PC-3 (cell line): Measurements from ENCODE around the gene GGA1. TPM values are rescaled to one million over a fixed set of nuclear protein-coding genes. Genes with fewer than 3 reads are reported as not detected.

Experiments used
- ATAC-seq: fragments of 200-7000 bp; cut with Tn5 transposase; 2 replicates; pipeline ENCODE4 v1.9.1; 2020; ENCODE audit warnings: mild to moderate bottlenecking, moderate library complexity
- BruUV-seq: library from RNA; stranded (reverse); fragments of 400-500 nt; replicated peaks from 2 replicates; lab custom pipeline; 2021; lab: Mats Ljungman, UMichigan
- CTCF ChIA-PET: fragments of 300-600 bp; sonication (Branson Sonifier 250); formaldehyde crosslinking; loops from one replicate; lab custom pipeline; 2022; ENCODE audit warnings: antibody characterized with exemption; lab: Charles Lee
- POLR2A ChIA-PET: fragments of 300-600 bp; sonication (Branson Sonifier 250); formaldehyde crosslinking; loops from one replicate; lab custom pipeline; 2022; ENCODE audit warnings: antibody characterized with exemption; ENCODE audit not compliant: unreplicated experiment; lab: Charles Lee
- DNase-seq: peaks from one replicate; pipeline ENCODE4 v3.0.0-alpha.2; 2015
- H2AFZ ChIP-seq: fragments of 300-600 bp; sonication (generic); 2 replicates; pipeline ENCODE4 v1.6.0; 2016; ENCODE audit warnings: antibody characterized with exemption, low read length
- H3F3A ChIP-seq: fragments of 300-600 bp; sonication (generic); one replicate; pipeline ENCODE4 v1.6.0; 2017; ENCODE audit warnings: antibody characterized with exemption, low read length, control low read depth, mild to moderate bottlenecking; ENCODE audit not compliant: unreplicated experiment
- H3K27ac ChIP-seq: fragments of 300-600 bp; sonication (generic); 2 replicates; pipeline ENCODE4 v1.5.1; 2016; ENCODE audit warnings: mild to moderate bottlenecking, low read length
- H3K27me3 ChIP-seq: fragments of 300-600 bp; sonication (generic); 2 replicates; pipeline ENCODE4 v1.6.1; 2016; ENCODE audit warnings: low read length, mixed read lengths
- H3K36me3 ChIP-seq: fragments of 300-600 bp; sonication (generic); 2 replicates; pipeline ENCODE4 v1.6.1; 2016; ENCODE audit warnings: low read depth, mixed run types, low read length, mixed read lengths
- H3K4me1 ChIP-seq: fragments of 300-600 bp; sonication (generic); 2 replicates; pipeline ENCODE4 v1.5.1; 2016; ENCODE audit warnings: low read length; ENCODE audit not compliant: insufficient read depth
- H3K4me2 ChIP-seq: fragments of 300-600 bp; sonication (generic); 2 replicates; pipeline ENCODE4 v1.6.0; 2016; ENCODE audit warnings: low read length
- H3K4me3 ChIP-seq: fragments of 300-600 bp; sonication (generic); 2 replicates; pipeline ENCODE4 v1.5.1; 2016; ENCODE audit warnings: mild to moderate bottlenecking, low read length, mixed read lengths
- H3K79me2 ChIP-seq: fragments of 300-600 bp; sonication (generic); 2 replicates; pipeline ENCODE4 v1.6.1; 2017; ENCODE audit warnings: low read length, mixed read lengths
- H3K9ac ChIP-seq: fragments of 300-600 bp; sonication (generic); 2 replicates; pipeline ENCODE4 v1.6.0; 2016; ENCODE audit warnings: mild to moderate bottlenecking, low read length
- H3K9me2 ChIP-seq: fragments of 300-600 bp; sonication (generic); replicated peaks from 2 replicates; pipeline ENCODE4 v1.6.1; 2016; ENCODE audit warnings: mixed run types, low read length, mixed read lengths
- H3K9me3 ChIP-seq: fragments of 300-600 bp; sonication (generic); 2 replicates; pipeline ENCODE4 v1.6.1; 2016; ENCODE audit warnings: low read length, mixed read lengths
- H4K20me1 ChIP-seq: fragments of 300-600 bp; sonication (generic); 2 replicates; pipeline ENCODE4 v1.6.1; 2016; ENCODE audit warnings: low read length, mixed read lengths
- EZH2 ChIP-seq: fragments of 300-600 bp; sonication (generic); IDR thresholded peaks from one replicate; pipeline ENCODE4 v1.6.1; 2017; ENCODE audit warnings: antibody characterized with exemption, mild to moderate bottlenecking, low read length; ENCODE audit not compliant: unreplicated experiment
- EZH2phosphoT487 ChIP-seq: fragments of 300-600 bp; sonication (generic); IDR thresholded peaks from 2 replicates; pipeline ENCODE4 v1.6.1; 2018; ENCODE audit warnings: mild to moderate bottlenecking, antibody characterized with exemption, low read length, borderline replicate concordance
- intact Hi-C: fragments of 100-400 bp; cut with micrococcal nuclease; formaldehyde crosslinking; loops from 2 replicates; pipeline ENCODE4 v1.9.0; 2023
- total RNA-seq: library from RNA; depleted of rRNA; stranded (reverse); fragments of >200 nt; gene quantifications from 2 replicates; pipeline ENCODE4 v1.2.3, GENCODE V29; 2014
- TF ChIP-seq, protein P1 (sequence below): fragments of 300-600 bp; sonication (generic); conservative IDR thresholded peaks from 2 replicates; pipeline ENCODE4 v1.5.1; 2017; ENCODE audit warnings: antibody characterized with exemption, low read depth, mild to moderate bottlenecking, low read length

Gene GGA1
- total RNA-seq, 1 experiment from 2014 or later, result 49.1 TPM

DNA sequence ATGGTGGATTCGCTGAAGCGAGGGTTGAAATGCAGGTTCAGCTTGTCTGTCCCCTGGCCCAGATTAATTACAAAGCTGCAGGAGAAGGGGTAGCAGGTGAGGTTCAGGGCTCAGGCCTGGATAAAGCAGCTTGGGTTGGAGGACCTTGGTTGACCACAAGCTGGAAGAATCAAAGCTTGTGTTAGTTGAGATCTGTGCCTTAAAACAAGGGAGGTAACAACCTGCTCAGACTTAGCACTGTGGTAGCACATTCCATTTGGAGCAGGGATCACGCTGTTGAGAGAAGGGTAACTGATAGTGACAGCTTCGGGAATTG lies 38.0 kb upstream of the GGA1 start:
- no peak overlapping the region for H3K9ac ChIP-seq
- ATAC-seq, result no peak
- no peak for TF ChIP-seq EZH2
- TF ChIP-seq, protein P1, sequence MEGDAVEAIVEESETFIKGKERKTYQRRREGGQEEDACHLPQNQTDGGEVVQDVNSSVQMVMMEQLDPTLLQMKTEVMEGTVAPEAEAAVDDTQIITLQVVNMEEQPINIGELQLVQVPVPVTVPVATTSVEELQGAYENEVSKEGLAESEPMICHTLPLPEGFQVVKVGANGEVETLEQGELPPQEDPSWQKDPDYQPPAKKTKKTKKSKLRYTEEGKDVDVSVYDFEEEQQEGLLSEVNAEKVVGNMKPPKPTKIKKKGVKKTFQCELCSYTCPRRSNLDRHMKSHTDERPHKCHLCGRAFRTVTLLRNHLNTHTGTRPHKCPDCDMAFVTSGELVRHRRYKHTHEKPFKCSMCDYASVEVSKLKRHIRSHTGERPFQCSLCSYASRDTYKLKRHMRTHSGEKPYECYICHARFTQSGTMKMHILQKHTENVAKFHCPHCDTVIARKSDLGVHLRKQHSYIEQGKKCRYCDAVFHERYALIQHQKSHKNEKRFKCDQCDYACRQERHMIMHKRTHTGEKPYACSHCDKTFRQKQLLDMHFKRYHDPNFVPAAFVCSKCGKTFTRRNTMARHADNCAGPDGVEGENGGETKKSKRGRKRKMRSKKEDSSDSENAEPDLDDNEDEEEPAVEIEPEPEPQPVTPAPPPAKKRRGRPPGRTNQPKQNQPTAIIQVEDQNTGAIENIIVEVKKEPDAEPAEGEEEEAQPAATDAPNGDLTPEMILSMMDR, result no peak
- H3K4me3 ChIP-seq, result no peak overlapping the region
- CTCF ChIA-PET, result interaction anchor here (1.5 kb wide), 1 partner anchor 22 kb away, joined by 3 read pairs; no protein-coding TSS in a partner anchor
- POLR2A ChIA-PET, result no interaction called here
- H3K79me2 ChIP-seq, result peaks cover 12% of the 10 kb centered on the region
- 0 out of 2 replicates have a peak, but pooled peaks cover 4% of the 10 kb centered on the region for H4K20me1 ChIP-seq
- H3K36me3 ChIP-seq, result peaks cover 5% of the 10 kb centered on the region
- H3K27ac ChIP-seq, result no peak overlapping the region
- no TSS peak for BruUV-seq
- no peaks in the 10 kb centered on the region for H3K9me2 ChIP-seq
- intact Hi-C loops, result no loop called here
- H3K4me1 ChIP-seq, result peaks cover 24% of the 10 kb centered on the region
- H3K9me3 ChIP-seq, result no peaks in the 10 kb centered on the region
- H2AFZ ChIP-seq, result no peak overlapping the region
- DNase-seq, result no peak
- H3K27me3 ChIP-seq, result no peaks in the 10 kb centered on the region
- H3K4me2 ChIP-seq, result no peak overlapping the region
- no peaks in the 10 kb centered on the region for H3F3A ChIP-seq

GRCh38 chr22:37571258-37571991 lies 37.2 kb upstream of the GGA1 start:
- Histone ChIP-seq H3K9ac (no peak overlapping the region), H3K79me2 (peaks cover 4% of the 10 kb centered on the region; the same call in 1 of the 2 replicates), H4K20me1 (0 out of 2 replicates have a peak, but pooled peaks cover 4% of the 10 kb centered on the region), H3K27me3 (no peaks in the 10 kb centered on the region), H3K4me2 (no peak overlapping the region), H2AFZ (no peak overlapping the region), H3K4me3 (no peak overlapping the region), H3K4me1 (peaks cover 21% of the 10 kb centered on the region), H3K9me3 (no peaks in the 10 kb centered on the region), H3K36me3 (peaks cover 5% of the 10 kb centered on the region), H3K9me2 (no peaks in the 10 kb centered on the region), H3F3A (no peaks in the 10 kb centered on the region), H3K27ac (no peak overlapping the region)
- intact Hi-C loops, result no loop called here
- TF ChIP-seq EZH2 (no peak), EZH2phosphoT487 (no peak)
- TF ChIP-seq, protein P1, result peak; percentile 41
- BruUV-seq, result no TSS peak
- ChIA-PET POLR2A (no interaction called here), CTCF (interaction anchor here (1.5 kb wide), 1 partner anchor 21 kb away, joined by 3 read pairs; no protein-coding TSS in a partner anchor)
- peak; percentile 49 for DNase-seq
- ATAC-seq, result peak; percentile 31; the same call in 1 of the 2 replicates

DNA sequence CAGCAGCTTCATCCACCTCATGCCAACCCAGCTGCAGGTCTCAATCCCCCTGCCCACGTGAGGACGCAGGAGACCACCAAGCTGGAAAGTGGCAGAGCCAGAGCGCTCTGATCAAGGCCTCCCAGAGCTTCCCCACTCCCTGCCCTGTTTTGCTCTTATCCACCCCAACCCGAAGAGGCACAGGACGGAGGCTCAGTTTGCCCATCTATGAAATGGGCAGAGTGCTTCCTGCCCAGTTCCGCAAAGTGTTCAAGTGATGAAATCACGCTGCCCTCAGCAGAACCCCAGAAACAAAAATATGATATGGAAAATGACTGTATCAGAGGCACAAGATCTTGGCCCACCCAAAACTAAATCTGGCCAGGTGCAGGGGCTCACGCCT lies 36.7 kb upstream of the GGA1 start:
- H3K79me2 ChIP-seq, result no peaks in the 10 kb centered on the region
- ATAC-seq, result no peak
- H3K9me3 ChIP-seq, result no peaks in the 10 kb centered on the region
- H2AFZ ChIP-seq, result no peak overlapping the region
- no peaks in the 10 kb centered on the region for H3K27me3 ChIP-seq
- H3K9me2 ChIP-seq, result no peaks in the 10 kb centered on the region
- H3K36me3 ChIP-seq, result no peaks in the 10 kb centered on the region; the same call in 1 of the 2 replicates
- H3K4me1 ChIP-seq, result peaks cover 16% of the 10 kb centered on the region
- H3K4me3 ChIP-seq, result no peak overlapping the region
- H4K20me1 ChIP-seq, result no peaks in the 10 kb centered on the region
- ChIA-PET CTCF (no interaction called here), POLR2A (no interaction called here)
- H3F3A ChIP-seq, result no peaks in the 10 kb centered on the region
- H3K9ac ChIP-seq, result no peak overlapping the region
- BruUV-seq, result no TSS peak
- intact Hi-C loops, result no loop called here
- DNase-seq, result no peak
- TF ChIP-seq, protein P1, result no peak
- no peak for TF ChIP-seq EZH2phosphoT487
- TF ChIP-seq EZH2, result no peak
- H3K27ac ChIP-seq, result no peak overlapping the region
- no peak overlapping the region for H3K4me2 ChIP-seq
